Rectal smooth muscle tissue (tissue), 1 donor: ENCODE data around the gene BDH1.

Experiments
- H3K27ac ChIP-seq: one replicate; pipeline ENCODE4 v1.7.0; 2013; ENCODE audit warnings: low read depth, low read length, inconsistent platforms
- H3K27me3 ChIP-seq: one replicate; pipeline ENCODE4 v1.7.0; 2013; ENCODE audit warnings: low read length; ENCODE audit not compliant: control insufficient read depth, insufficient read depth
- H3K36me3 ChIP-seq: one replicate; pipeline ENCODE4 v1.7.0; 2013; ENCODE audit warnings: low read length; ENCODE audit not compliant: control insufficient read depth, insufficient read depth
- H3K4me1 ChIP-seq: one replicate; pipeline ENCODE4 v1.7.0; 2013; ENCODE audit warnings: low read length; ENCODE audit not compliant: control insufficient read depth, insufficient read depth
- H3K4me3 ChIP-seq: one replicate; pipeline ENCODE4 v1.7.0; 2013; ENCODE audit warnings: low read length
- H3K9ac ChIP-seq: one replicate; pipeline ENCODE4 v1.7.0; 2013; ENCODE audit warnings: low read length

The BDH1 gene

DNA sequence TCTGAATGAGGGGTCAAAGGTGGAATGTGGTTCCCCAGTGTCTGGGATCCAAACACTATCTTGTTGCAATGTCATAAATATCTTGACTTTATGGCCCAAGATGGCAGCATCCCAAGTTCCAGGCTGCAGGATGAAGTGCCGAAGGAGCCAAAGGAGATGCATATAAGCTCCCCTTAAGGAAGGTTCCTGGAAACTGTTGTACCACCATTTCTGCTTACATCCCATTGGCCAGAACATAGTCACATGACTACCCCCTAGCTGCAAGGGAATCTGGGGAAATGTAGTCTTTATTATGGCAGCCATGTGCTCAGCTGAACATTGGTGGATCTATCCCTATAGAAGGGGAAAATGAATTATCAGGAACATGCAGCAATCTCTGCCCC is 54.3 kb downstream of the BDH1 start:
- no peaks in the 10 kb centered on the region for H3K4me1 ChIP-seq
- H3K9ac ChIP-seq: no peak overlapping the region
- H3K27me3 ChIP-seq: no peaks in the 10 kb centered on the region
- no peaks in the 10 kb centered on the region for H3K36me3 ChIP-seq
- no peak overlapping the region for H3K27ac ChIP-seq
- no peak overlapping the region for H3K4me3 ChIP-seq

DNA sequence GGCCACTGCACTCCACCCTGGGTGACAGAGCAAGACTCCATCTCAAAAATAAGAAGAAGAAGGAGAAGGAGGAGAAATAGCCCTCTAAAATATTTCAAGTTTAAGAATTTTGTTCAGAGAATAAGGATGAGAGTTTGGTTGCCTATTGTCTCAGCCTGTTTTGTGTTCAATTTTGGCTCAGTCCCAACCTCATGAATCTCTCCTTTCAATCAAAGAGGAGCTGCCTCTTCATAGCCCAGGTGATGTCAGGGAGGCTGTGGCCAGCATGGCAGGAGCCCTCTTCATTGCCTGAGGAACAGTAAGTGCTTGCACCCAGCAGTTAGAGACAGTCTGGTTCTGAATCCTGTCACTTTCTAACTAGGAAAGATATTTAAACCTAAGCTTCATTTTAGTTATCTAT is 55.0 kb downstream of the BDH1 start:
- no peaks in the 10 kb centered on the region for H3K4me1 ChIP-seq
- no peak overlapping the region for H3K27ac ChIP-seq
- no peak overlapping the region for H3K4me3 ChIP-seq
- H3K27me3 ChIP-seq: no peaks in the 10 kb centered on the region
- H3K36me3 ChIP-seq: no peaks in the 10 kb centered on the region
- no peak overlapping the region for H3K9ac ChIP-seq

DNA sequence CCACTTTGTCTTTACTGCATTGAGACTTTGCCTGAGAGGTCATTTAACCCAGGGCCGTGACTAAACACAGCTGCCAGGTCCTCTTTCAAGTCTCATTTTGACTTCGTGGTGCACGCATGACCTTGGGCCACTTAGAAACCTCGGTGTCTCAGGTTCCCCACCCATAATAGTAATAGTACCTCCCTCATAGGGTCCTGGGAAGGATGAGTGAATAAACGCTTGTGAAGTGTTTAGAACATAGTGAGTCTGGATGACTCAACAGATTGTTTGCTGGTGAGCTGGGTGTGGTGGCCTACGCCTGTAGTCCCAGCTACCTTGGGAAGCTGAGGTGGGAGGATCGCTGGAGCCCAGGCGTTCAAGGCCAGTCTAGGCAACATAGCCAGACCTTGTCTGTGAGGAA is 56.3 kb downstream of the BDH1 start:
- H3K9ac ChIP-seq: no peak overlapping the region
- H3K27me3 ChIP-seq: no peaks in the 10 kb centered on the region
- no peaks in the 10 kb centered on the region for H3K4me1 ChIP-seq
- H3K4me3 ChIP-seq: no peak overlapping the region
- H3K27ac ChIP-seq: no peak overlapping the region
- H3K36me3 ChIP-seq: no peaks in the 10 kb centered on the region

DNA sequence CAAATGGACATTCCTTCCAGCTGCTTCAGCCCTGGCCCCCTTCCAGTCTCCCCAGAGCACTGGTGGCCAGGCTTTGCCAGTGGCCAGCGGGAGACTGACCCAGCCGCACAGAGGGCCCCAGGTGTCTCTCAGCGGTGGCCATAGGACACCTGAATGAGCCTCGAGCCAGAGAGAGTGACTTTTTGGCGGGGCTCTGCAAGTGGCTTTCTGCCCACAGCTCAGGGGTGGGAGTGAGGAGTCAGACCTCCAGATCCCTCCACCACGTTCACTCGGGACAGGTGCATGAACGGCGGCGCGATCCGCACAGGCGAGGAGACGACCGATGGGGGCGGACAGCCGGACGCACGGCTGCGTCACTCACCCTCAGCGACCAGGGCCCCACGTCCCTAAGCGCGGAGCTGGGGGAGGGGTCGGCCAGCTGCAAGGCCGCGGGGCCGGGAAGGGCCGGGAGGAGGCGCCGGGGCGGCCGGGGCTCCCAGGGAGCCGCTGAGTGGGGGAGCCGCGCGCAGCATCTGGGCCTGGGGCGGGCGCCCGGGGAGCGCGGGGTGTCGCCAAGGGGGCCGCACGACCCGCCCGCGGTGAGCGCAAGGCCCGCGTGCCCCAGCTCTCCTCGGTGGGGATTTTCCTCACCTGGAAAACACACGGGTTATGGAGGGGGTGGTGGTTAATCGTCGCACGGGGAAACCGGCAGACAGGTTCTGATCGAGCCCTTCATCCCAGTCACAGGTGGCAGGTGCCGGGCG is 57.1 kb downstream of the BDH1 start:
- Histone ChIP-seq H3K4me1 (no peaks in the 10 kb centered on the region), H3K27ac (no peak overlapping the region), H3K9ac (no peak overlapping the region), H3K4me3 (no peak overlapping the region), H3K36me3 (no peaks in the 10 kb centered on the region), H3K27me3 (no peaks in the 10 kb centered on the region)

DNA sequence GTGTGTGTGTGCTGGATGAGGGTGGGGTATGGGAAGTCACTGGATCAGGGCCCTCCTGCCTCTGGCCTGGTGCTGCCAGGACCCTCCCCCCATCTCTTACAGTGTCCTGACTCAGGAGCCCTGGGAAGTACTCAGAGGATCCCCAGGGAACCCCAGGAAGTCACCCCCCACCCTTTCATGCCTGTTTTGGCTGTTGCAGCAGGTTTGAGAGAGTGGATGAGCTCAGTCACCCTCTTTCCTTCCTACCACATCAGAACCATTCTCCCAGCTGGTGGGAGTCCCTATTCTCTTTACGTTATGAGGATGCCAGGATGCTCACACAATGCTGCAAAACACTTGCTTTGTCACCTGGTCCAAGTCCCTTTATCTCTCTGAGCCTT is 59.0 kb downstream of the BDH1 start:
- H3K27me3 ChIP-seq: no peaks in the 10 kb centered on the region
- no peak overlapping the region for H3K9ac ChIP-seq
- no peak overlapping the region for H3K27ac ChIP-seq
- no peaks in the 10 kb centered on the region for H3K4me1 ChIP-seq
- H3K4me3 ChIP-seq: no peak overlapping the region
- H3K36me3 ChIP-seq: no peaks in the 10 kb centered on the region

DNA sequence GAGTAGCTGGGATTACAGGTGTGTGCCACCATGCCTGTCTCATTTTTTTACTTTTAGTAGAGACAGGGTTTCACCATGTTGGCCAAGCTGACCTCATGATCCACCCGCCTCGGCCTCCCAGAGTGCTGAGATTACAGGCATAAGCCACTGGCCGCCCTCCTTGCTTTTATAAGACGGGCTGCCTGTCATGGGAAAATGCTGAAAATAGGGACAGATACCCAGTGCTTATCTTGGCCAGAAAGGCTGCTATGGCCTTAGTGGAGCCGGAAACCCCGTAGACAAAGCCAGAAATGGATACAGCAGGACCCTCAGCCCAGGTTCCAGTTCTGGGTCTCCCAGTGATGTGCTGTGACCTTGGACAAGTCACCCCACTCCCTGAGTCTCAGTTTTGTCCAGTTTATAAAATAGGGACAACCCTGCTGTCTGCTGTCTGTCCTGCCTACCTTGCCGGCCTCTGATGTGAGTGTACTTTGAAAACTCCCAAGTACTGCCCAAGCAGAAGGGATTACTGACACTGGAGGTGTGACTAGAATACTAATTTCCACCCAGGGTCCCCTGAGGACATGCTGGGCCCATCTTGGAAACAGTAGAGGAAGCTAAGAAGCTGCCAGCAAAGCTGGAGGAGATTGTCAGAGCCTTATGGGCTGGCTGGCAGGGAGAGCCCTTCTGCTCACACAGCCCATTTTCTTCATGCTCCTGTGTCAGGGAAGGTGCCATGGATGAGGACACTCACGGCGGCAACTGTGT is 59.6 kb downstream of the BDH1 start:
- Histone ChIP-seq H3K27me3 (no peaks in the 10 kb centered on the region), H3K27ac (no peak overlapping the region), H3K36me3 (no peaks in the 10 kb centered on the region)

DNA sequence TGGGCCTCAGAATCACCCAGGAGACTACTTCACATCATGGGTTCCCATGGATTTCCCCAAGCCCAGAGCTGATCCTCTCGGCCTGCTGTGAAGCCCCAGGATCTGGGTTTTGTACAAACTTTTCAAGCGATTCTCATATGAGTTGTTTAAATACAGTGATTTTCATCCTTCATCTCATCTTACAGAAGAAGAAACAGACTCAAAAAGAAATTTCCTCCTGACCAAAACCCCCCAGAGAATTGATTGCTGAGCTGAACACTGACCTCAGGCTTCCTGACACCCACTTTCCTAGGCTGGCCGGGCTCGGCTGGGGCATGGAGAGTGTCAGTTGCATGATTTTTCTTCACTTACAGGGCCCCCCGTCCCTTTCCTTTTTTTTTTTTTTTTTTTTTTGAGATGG is 60.3 kb downstream of the BDH1 start:
- Histone ChIP-seq H3K27ac (no peak overlapping the region), H3K9ac (no peak overlapping the region), H3K4me3 (no peak overlapping the region), H3K27me3 (no peaks in the 10 kb centered on the region), H3K4me1 (no peaks in the 10 kb centered on the region), H3K36me3 (no peaks in the 10 kb centered on the region)

More for the DNA sequence above, 59.6 kb downstream of the BDH1 start:
- no peak overlapping the region for H3K9ac ChIP-seq
- no peak overlapping the region for H3K4me3 ChIP-seq
- no peaks in the 10 kb centered on the region for H3K4me1 ChIP-seq

DNA sequence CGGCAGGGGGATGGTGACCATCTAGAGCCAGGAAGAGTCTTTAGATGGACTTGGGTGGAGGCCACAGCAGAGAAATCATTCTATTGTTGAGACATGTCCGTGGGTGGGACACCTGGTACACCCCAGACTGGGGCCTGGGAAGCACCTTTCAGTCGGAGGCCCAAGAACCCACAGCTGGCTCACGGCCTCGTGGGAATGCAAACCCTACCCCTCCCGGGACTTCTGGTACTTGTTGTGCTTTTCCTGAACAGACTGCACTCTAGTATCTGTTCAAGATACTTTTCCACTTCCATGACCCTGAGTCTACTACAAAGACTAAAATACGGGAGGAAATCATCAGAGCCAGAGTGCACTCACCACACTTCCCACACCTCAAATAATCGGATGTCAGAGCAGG is 60.7 kb downstream of the BDH1 start:
- Histone ChIP-seq H3K36me3 (no peaks in the 10 kb centered on the region), H3K9ac (no peak overlapping the region), H3K27ac (no peak overlapping the region), H3K4me1 (no peaks in the 10 kb centered on the region), H3K4me3 (no peak overlapping the region), H3K27me3 (no peaks in the 10 kb centered on the region)

DNA sequence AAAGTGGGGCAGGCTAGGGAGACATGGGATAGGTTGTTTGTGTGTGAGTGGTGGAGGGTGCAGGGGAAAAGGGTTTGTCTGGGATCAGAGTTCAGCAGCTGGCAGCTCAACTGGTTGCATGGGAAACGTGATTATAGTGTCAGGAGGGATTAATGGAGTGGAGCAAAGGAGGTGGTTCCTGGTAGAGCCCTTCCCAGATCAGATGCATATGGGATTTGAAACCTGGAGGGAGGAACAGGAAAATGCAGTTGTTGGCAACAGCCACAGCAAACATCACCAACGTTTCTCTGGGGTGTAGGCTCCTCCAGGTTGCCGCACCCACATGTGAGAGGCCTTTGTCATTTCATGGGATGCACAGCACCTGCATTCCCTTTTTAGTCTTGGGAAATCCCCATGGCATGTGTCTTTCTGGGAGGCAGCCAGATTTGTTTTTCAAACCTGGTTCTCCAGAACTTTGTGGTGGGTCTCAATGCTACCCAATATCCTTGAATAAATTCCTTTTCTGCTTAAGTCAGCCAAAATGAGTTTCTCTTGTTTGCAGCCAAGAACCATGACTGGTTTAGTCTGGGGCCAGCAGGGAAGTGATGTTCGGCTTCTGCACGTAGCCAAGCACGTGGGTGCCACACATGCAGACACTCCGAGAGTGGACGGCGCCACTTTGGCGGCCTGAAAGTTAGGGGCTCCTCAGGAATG is 61.3 kb downstream of the BDH1 start:
- Histone ChIP-seq H3K4me1 (no peaks in the 10 kb centered on the region), H3K36me3 (no peaks in the 10 kb centered on the region), H3K9ac (no peak overlapping the region), H3K27ac (no peak overlapping the region), H3K4me3 (no peak overlapping the region), H3K27me3 (no peaks in the 10 kb centered on the region)

DNA sequence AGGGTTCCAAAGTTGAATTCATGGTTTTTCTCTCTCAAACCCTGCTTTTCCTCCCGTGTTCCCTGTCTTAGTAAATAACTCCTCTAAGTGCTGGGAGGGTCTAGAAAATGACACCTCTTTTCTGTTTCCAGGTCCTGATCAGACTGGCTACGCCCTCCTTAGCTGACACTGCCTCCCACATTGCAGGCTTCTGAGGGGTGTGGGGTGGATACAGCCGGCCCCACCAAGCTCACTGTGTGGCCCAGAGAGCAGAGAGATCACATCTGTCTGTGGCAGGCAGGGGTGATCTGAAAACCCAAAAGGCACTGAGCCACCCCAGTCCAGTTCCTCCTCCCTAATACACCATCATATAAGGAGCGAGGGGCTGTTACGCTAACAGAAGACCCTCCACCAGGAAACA is 62.7 kb downstream of the BDH1 start:
- Histone ChIP-seq H3K4me1 (no peaks in the 10 kb centered on the region), H3K9ac (no peak overlapping the region), H3K27me3 (no peaks in the 10 kb centered on the region), H3K27ac (no peak overlapping the region), H3K4me3 (no peak overlapping the region), H3K36me3 (no peaks in the 10 kb centered on the region)

DNA sequence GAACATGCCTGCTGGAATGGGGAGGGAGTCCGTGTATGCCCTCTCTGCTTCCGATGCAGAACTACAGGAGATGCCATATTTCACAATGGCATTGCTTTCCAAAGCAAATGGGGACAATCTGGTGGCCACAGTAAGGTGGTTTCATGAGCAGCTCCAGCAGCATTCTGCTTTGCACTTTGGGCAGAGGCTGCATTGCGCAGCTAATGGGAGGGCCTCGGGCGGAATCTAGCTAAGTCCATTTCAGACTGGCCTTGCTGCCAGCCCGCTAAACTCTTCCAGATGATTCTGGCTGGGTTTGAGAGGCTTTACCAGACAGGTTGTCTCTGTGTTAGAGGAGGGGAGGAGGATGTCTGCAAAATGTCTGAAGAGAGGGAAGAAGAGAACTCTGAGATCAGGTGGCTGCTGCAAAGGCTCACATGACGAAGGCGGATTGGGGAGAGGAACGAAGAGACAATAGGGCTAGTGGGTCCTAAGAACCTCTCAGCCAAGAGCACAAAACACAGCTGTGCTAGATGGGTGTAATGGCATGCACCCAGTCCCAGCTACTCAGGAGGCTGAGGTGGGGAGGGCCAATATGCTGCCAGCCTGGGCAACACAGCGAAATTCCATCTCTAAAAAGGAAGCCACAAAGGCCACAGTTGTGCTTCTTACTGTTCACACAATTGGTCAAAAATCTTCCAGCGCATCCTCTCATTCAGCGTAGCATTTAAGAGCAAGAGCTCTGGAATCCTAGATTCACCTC is 63.7 kb downstream of the BDH1 start:
- Histone ChIP-seq H3K4me3 (no peak overlapping the region), H3K4me1 (no peaks in the 10 kb centered on the region), H3K27me3 (no peaks in the 10 kb centered on the region), H3K27ac (no peak overlapping the region), H3K36me3 (no peaks in the 10 kb centered on the region), H3K9ac (no peak overlapping the region)

DNA sequence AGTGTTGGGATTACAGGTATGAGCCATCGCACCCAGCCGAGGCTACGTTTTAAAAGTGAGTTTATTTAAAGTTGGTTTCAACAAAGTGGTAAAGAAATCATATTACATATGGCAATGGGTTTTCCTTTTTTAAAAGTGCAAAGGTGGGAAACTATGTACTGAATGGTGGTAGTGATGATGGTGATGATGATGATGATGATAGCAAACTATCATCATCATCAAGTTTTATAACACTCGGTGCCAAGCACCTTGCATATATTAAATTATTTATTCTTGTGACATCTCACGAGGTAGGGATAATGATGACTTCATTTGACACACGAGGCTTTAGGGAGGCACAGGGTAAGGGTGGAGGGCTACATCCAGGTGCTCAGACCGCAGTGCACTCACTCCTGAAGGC is 64.3 kb downstream of the BDH1 start:
- Histone ChIP-seq H3K4me3 (no peak overlapping the region), H3K36me3 (no peaks in the 10 kb centered on the region), H3K27ac (no peak overlapping the region), H3K4me1 (no peaks in the 10 kb centered on the region), H3K27me3 (no peaks in the 10 kb centered on the region), H3K9ac (no peak overlapping the region)
